ENCODE measurements around the gene RFC4. TPM values are rescaled to one million over a fixed set of nuclear protein-coding genes. Genes with fewer than 3 reads are reported as not detected.
A peak's percentile ranks its signal among the peaks of the same experiment; 100 is the strongest.

Gene RFC4
- total RNA-seq, 1 donor from 2014 or later, result 13.1 TPM

DNA sequence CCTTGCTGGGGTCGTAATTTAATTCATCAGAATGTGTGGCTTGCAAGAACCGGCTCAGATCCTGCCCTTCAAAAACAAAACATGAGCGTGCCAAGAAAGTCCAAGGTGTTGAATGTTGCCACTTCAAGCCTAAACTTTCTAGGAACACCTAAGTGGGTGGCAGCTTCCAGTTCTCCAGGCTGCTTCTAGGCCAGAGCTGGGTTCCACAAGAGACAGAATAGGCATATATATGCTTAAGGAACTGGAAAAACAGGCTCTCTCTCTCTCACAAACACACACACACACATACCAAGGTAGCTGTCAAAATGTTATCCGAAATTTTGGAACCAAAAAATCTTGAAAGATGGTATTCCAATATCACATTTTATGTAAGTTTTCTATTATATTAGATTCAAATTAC is 35.3 kb upstream of the RFC4 start:
- Histone ChIP-seq H3K79me2 (ENCODE audit: insufficient read depth, low read length) (no peaks in the 10 kb centered on the region), H3K27me3 (ENCODE audit: insufficient read depth, low read length) (peaks cover 17% of the 10 kb centered on the region), H4K20me1 (ENCODE audit: insufficient read depth, low read length) (no peaks in the 10 kb centered on the region), H3K9me3 (ENCODE audit: insufficient read depth, low read depth, low read length) (no peaks in the 10 kb centered on the region), H3K4me1 (ENCODE audit: insufficient read depth, low read length) (no peaks in the 10 kb centered on the region), H3K4me2 (ENCODE audit: low read length) (no peak overlapping the region), H3K27ac (ENCODE audit: low read depth, low read length) (no peak overlapping the region), H2AFZ (ENCODE audit: low read depth, low read length) (no peak overlapping the region), H3K9ac (ENCODE audit: low read length) (no peak overlapping the region), H3K36me3 (ENCODE audit: insufficient read depth, low read length) (no peaks in the 10 kb centered on the region), H3K4me3 (ENCODE audit: insufficient read depth, low read depth, low read length) (no peak overlapping the region)
- Mint-ChIP-seq H3K4me1 (ENCODE audit: low read depth, unreplicated experiment) (no peaks in the 10 kb centered on the region), H3K36me3 (ENCODE audit: low read depth, unreplicated experiment) (no peaks in the 10 kb centered on the region), H3K27ac (ENCODE audit: unreplicated experiment) (no peak overlapping the region), H3K9me3 (ENCODE audit: unreplicated experiment) (no peaks in the 10 kb centered on the region), H3K4me3 (ENCODE audit: unreplicated experiment) (no peak overlapping the region), H3K27me3 (ENCODE audit: low read depth, unreplicated experiment) (peaks cover 21% of the 10 kb centered on the region)
- DNase-seq (ENCODE audit: low read depth), result no peak
- no peak for FAIRE-seq
- TF ChIP-seq, protein P1, sequence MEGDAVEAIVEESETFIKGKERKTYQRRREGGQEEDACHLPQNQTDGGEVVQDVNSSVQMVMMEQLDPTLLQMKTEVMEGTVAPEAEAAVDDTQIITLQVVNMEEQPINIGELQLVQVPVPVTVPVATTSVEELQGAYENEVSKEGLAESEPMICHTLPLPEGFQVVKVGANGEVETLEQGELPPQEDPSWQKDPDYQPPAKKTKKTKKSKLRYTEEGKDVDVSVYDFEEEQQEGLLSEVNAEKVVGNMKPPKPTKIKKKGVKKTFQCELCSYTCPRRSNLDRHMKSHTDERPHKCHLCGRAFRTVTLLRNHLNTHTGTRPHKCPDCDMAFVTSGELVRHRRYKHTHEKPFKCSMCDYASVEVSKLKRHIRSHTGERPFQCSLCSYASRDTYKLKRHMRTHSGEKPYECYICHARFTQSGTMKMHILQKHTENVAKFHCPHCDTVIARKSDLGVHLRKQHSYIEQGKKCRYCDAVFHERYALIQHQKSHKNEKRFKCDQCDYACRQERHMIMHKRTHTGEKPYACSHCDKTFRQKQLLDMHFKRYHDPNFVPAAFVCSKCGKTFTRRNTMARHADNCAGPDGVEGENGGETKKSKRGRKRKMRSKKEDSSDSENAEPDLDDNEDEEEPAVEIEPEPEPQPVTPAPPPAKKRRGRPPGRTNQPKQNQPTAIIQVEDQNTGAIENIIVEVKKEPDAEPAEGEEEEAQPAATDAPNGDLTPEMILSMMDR (IDR thresholded peaks at IDR 0.05; ENCODE audit: insufficient read depth, low read depth, low read length), result no peak
- no peak for TF ChIP-seq EZH2 (IDR thresholded peaks at IDR 0.05; ENCODE audit: insufficient read depth, low read length)

DNA sequence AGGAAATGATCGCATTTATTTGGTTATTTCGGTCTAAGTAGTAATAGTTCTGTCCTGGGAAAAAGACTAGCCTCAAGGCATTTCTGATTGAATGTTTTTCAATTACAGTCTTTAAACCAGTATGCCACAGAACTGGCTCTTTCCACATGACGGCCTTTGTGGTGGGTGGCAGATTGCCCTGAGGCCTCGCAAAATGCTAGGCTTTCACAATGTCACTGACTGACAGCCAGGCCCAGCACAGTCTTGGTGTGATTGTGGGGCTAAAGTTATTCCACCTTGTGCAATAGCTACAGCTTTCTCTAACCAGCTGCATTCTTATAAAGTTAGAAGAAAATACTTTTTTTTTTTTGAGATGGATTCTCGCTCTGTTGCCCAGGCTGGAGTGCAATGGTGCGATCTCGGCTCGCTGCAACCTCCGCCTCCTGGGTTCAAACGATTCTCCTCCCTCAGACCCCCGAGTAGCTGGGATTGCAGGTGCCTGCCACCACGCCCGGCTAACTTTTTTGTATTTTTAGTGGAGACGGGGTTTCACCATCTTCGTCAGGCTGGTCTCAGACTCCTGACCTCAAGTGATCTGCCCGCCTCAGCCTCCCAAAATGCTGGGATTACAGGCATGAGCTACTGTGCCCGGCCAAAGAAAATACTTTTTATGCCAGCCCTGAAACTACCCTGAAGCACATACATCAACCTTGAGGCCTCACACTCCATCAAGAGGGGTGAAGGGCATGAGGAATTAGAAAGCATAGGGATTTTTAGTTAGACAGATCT is 33.8 kb upstream of the RFC4 start:
- H3K4me3 ChIP-seq (ENCODE audit: insufficient read depth, low read depth, low read length), result no peak overlapping the region
- no peak overlapping the region for H3K9ac ChIP-seq (ENCODE audit: low read length)

More for the DNA sequence above, 33.8 kb upstream of the RFC4 start:
- no peaks in the 10 kb centered on the region for H3K36me3 Mint-ChIP-seq (ENCODE audit: low read depth, unreplicated experiment)
- H3K27me3 ChIP-seq (ENCODE audit: insufficient read depth, low read length), result peaks cover 10% of the 10 kb centered on the region
- no peaks in the 10 kb centered on the region for H3K4me1 ChIP-seq (ENCODE audit: insufficient read depth, low read length)
- FAIRE-seq, result no peak
- H3K27ac Mint-ChIP-seq (ENCODE audit: unreplicated experiment), result no peak overlapping the region
- peak; percentile 78 for DNase-seq (ENCODE audit: low read depth)
- no peaks in the 10 kb centered on the region for H3K9me3 Mint-ChIP-seq (ENCODE audit: unreplicated experiment)
- peaks cover 13% of the 10 kb centered on the region for H3K27me3 Mint-ChIP-seq (ENCODE audit: low read depth, unreplicated experiment)
- H3K79me2 ChIP-seq (ENCODE audit: insufficient read depth, low read length), result no peaks in the 10 kb centered on the region
- no peak overlapping the region for H2AFZ ChIP-seq (ENCODE audit: low read depth, low read length)
- H3K9me3 ChIP-seq (ENCODE audit: insufficient read depth, low read depth, low read length), result no peaks in the 10 kb centered on the region
- no peaks in the 10 kb centered on the region for H4K20me1 ChIP-seq (ENCODE audit: insufficient read depth, low read length)
- TF ChIP-seq EZH2 (IDR thresholded peaks at IDR 0.05; ENCODE audit: insufficient read depth, low read length), result no peak
- TF ChIP-seq, protein P1 (IDR thresholded peaks at IDR 0.05; ENCODE audit: insufficient read depth, low read depth, low read length), result no peak
- no peaks in the 10 kb centered on the region for H3K36me3 ChIP-seq (ENCODE audit: insufficient read depth, low read length)
- no peak overlapping the region for H3K4me2 ChIP-seq (ENCODE audit: low read length)
- H3K4me1 Mint-ChIP-seq (ENCODE audit: low read depth, unreplicated experiment), result no peaks in the 10 kb centered on the region
- no peak overlapping the region for H3K4me3 Mint-ChIP-seq (ENCODE audit: unreplicated experiment)
- no peak overlapping the region for H3K27ac ChIP-seq (ENCODE audit: low read depth, low read length)

Data from astrocyte (in vitro differentiated cells and primary cell).